Mesodermal cell (in vitro differentiated cells): Measurements from ENCODE around the gene EVC. TPM values are rescaled to one million over a fixed set of nuclear protein-coding genes. Genes with fewer than 3 reads are reported as not detected.

ENCODE experiments used
- H3K27ac ChIP-seq: 2 replicates; pipeline ENCODE4 v1.7.0; 2013; ENCODE audit warnings: mild to moderate bottlenecking, low read depth, low read length, moderate library complexity; ENCODE audit not compliant: severe bottlenecking
- H3K36me3 ChIP-seq: 2 replicates; pipeline ENCODE4 v1.7.1; 2013; ENCODE audit warnings: mild to moderate bottlenecking, low read length, moderate library complexity; ENCODE audit not compliant: control insufficient read depth, insufficient read depth
- H3K4me1 ChIP-seq: one replicate; pipeline ENCODE4 v1.7.1; 2013; ENCODE audit warnings: mild to moderate bottlenecking, low read length; ENCODE audit not compliant: insufficient read depth, control insufficient read depth, poor library complexity, severe bottlenecking
- H3K4me3 ChIP-seq: 2 replicates; pipeline ENCODE4 v1.7.0; 2013; ENCODE audit warnings: low read length, control low read depth, mild to moderate bottlenecking; ENCODE audit not compliant: insufficient read depth, poor library complexity, severe bottlenecking; ENCODE audit errors: extremely low read depth
- H3K9me3 ChIP-seq: 2 replicates; pipeline ENCODE4 v1.7.1; 2013; ENCODE audit warnings: mild to moderate bottlenecking, low read length, moderate library complexity; ENCODE audit not compliant: control insufficient read depth
- WGBS, 2 experiments: methylation state at CpG; one replicate each; pipeline ENCODE4 v1.1.5; 2013; ENCODE audit warnings: missing lambda C conversion rate in 2 of 2; ENCODE audit not compliant: insufficient coverage in 2 of 2; 5-methylcytosine and 5-hydroxymethylcytosine counted together
- polyA plus RNA-seq, 2 experiments: library from polyadenylated mRNA; stranded (reverse); fragments of 50-300 nt; gene quantifications; one replicate each; pipeline ENCODE4 v1.2.3, GENCODE V29; 2013

EVC gene
- polyA plus RNA-seq (2013, experiment 1 of 2) = 9.1 TPM
- polyA plus RNA-seq (2013, experiment 2 of 2) = 6.9 TPM

DNA sequence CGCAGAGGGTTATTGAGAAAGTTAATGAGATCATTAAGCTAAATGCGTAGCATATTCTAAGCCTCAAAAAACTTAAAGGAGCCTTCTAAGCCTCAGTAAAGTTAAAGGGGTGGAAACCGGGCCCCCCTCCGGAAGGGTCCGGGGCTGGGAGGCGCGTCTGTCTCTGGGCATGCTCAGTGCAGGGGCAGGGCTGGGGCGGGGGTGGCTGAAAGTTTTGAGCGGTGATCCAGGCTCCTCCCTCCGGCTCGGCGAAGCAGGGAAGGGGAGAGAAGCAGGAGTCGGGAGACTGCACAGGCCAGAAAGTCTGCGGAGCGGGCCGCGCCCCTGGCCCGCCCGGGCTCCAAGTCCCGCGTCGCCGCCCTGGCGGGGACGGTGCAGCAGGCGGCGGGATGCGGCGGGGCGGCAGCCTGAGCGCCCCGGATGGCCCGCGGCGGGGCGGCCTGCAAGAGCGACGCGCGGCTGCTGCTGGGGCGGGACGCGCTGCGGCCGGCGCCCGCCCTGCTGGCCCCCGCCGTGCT is at the start of gene EVC:
Gene EVC, plus strand, starts transcription at position 241 of the 518 bp plus-strand sequence. Its CDS starts 180 bp downstream, at position 421.
- WGBS, 2 experiments = 0 to 2% methylated on average over 18 to 38 of the region's 49 CpGs

DNA sequence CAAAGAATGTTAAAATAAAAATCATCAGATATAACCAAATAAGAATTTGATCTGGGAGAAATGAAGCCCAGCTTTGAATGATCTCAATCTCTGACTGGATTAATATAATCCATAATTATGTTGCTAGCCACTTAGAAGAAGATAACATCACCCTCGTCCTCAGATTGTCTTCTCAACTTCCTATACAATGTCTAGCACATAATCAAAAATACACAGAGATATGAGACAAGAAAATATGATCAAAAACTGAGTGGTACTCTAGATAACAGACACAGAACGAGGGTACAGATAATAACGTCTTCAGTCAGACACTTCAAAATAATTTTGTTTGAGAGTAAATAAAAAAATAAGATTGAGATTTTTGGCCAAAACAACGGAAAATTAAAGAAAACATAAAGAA is 49.8 kb upstream of the EVC start:
- H3K9me3 ChIP-seq = peaks cover 1% of the 10 kb centered on the region
- H3K36me3 ChIP-seq = peaks cover 8% of the 10 kb centered on the region
- no peak overlapping the region for H3K4me3 ChIP-seq
- no peaks in the 10 kb centered on the region for H3K4me1 ChIP-seq
- H3K27ac ChIP-seq = no peak overlapping the region
- no CpG with 5 or more reads among the region's 4 CpGs for WGBS, 2 experiments

More for the DNA sequence above, at the start of gene EVC:
- Histone ChIP-seq H3K9me3 (peaks cover 10% of the 10 kb centered on the region), H3K36me3 (no peaks in the 10 kb centered on the region), H3K4me1 (peaks cover 11% of the 10 kb centered on the region), H3K27ac (peak within 1 kb of the TSS; percentile 18), H3K4me3 (peak within 1 kb of the TSS; percentile 52)

DNA sequence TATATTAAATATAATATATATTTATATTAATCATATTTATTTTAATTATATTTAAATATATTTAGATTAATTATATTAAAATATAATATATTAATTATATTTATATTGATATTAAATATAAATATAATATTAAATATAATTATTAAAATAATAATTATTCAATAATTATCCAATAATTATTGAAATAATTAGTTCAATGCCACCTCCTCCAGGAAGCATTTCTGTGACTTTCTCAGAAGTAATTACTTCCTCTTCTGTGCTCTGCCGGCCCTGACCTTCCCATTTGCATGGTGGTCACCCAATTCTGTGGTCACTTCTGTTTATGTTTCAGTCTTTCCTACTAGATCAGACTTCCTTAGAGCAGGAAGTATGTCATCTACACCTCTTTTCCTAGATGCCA is 48.4 kb upstream of the EVC start:
- Histone ChIP-seq H3K9me3 (peaks cover 9% of the 10 kb centered on the region), H3K27ac (no peak overlapping the region), H3K4me1 (no peaks in the 10 kb centered on the region), H3K36me3 (peaks cover 8% of the 10 kb centered on the region), H3K4me3 (no peak overlapping the region)
- WGBS, 2 experiments = 83 to 86% methylated on average over 1 of the region's 1 CpG

DNA sequence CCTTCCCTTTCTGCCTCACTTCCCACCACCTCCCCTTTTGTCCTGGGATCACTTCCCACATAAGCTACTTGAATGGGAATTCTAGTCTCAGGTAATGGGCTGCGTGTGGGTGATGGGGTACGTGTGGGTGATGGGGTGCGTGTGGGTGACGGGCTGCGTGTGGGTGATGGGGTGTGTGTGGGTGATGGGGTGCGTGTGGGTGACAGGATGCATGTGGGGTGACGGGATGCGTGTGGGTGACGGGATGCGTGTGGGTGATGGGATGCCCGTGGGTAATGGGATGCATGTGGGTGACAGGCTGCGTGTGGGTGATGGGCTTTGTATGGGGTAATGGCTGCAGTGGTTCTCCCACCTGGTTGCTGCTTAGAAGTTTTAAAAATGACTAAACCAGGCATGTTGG is 46.2 kb upstream of the EVC start:
- no peaks in the 10 kb centered on the region for H3K4me1 ChIP-seq
- peaks cover 18% of the 10 kb centered on the region for H3K9me3 ChIP-seq
- H3K27ac ChIP-seq = no peak overlapping the region
- 94 to 100% methylated on average over 12 of the region's 12 CpGs for WGBS, 2 experiments
- no peak overlapping the region for H3K4me3 ChIP-seq
- peaks cover 8% of the 10 kb centered on the region for H3K36me3 ChIP-seq

DNA sequence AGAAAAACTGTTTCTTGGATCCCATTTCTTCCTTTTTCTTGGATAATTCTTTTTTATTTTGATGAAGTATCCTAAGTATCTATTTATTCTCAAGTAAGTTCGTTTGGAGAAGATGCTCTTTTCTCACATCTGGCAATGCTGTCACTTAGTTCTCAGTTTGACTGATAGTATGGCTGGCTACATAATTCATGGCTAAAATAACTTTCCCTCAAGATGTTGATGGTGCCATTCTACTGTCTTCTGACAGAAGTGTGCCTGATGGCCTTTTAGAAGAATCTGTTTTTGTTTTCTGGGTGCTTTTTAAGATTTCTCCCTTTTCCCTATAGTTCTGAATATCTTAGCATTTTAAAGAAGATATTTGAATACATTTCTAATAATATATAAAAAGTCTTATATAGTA is 44.3 kb upstream of the EVC start:
- Histone ChIP-seq H3K9me3 (peaks cover 18% of the 10 kb centered on the region), H3K27ac (no peak overlapping the region), H3K36me3 (peaks cover 4% of the 10 kb centered on the region), H3K4me3 (no peak overlapping the region), H3K4me1 (no peaks in the 10 kb centered on the region)
- no CpG with 5 or more reads among the region's 1 CpG for WGBS, 2 experiments

DNA sequence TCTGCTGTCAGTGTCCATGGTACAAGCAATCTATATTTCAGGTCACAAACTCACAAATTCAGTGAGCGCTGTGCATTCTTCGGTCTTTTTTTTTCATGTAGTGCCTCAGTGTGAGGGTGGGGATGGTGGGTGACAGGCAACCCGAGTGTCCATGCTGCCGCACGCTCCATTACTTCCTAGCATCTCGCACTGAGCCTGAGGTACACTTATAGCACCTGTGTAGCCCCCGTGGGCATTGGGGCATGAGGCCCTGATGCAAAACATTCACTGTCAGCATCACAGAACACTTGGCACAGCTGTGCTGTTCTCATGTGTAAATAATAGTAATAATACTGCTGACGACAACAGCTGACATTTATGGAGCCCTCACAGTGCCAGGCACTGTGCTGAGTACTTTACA is 34.2 kb upstream of the EVC start:
- no peaks in the 10 kb centered on the region for H3K9me3 ChIP-seq
- no peak overlapping the region for H3K27ac ChIP-seq
- no peaks in the 10 kb centered on the region for H3K4me1 ChIP-seq
- no peak overlapping the region for H3K4me3 ChIP-seq
- peaks cover 31% of the 10 kb centered on the region for H3K36me3 ChIP-seq
- 94 to 97% methylated on average over 5 to 6 of the region's 8 CpGs for WGBS, 2 experiments

DNA sequence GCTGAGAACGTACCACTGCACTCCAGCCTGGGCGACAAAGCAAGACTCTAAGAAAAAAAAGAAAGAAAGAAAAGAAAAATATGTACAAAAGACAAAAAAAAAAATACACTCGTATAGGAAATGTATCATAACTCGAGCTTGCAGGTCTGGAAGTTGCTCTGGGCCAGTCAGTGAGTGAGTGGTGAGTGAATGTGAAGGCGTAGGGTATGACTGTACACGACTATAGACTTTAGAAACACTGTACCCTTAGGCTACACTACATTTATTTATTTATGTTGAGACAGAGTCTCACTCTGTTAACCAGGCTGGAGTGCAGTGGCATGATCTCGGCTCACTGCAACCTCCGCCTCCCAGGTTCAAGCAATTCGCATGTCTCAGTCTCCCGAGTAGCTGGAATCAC is 32.0 kb upstream of the EVC start:
- Histone ChIP-seq H3K4me1 (peaks cover 3% of the 10 kb centered on the region), H3K27ac (no peak overlapping the region), H3K9me3 (no peaks in the 10 kb centered on the region), H3K4me3 (no peak overlapping the region), H3K36me3 (peaks cover 35% of the 10 kb centered on the region)
- 89 to 93% methylated on average over 4 of the region's 10 CpGs for WGBS, 2 experiments

DNA sequence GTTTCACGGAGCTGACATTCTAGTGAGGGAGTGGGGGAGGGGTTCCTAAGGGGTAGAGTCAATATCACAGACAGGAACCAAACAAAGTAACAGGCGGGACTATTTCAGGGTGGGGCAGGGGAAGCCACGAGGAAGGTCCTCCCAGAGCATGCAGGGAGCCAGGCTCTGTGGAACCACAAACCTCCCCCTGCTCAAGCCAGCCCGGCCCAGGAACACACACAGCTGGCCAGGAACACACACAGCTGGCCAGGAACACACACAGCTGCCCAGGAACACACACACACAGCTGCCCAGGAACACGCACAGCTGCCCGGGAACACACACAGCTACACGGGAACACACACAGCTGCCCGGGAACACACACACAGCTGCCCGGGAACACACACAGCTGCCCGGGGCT is 27.4 kb upstream of the EVC start:
- Histone ChIP-seq H3K36me3 (peaks cover 50% of the 10 kb centered on the region), H3K4me3 (no peak overlapping the region), H3K27ac (no peak overlapping the region), H3K9me3 (no peaks in the 10 kb centered on the region), H3K4me1 (peaks cover 3% of the 10 kb centered on the region)
- WGBS, 2 experiments = 73 to 80% methylated on average over 9 to 10 of the region's 10 CpGs

DNA sequence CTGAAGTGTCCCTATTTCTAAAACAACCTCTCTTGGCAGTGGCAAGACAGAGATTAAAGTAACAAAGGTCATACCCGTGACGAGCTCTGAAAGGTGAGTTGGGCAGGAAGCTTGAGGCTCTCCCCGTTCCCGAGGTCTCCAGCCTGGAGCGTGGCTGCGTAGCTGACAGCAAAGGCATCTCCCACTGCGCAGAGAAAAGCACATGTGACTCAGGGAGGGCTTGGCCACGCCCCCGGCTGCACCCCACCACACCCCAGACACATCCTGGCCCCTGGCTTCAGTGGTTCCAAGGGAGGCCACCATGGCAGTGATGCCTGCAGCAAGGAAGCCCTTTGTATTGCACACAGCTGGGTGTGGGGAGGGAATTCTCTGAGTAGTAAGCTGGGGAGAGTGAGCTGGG is 25.7 kb upstream of the EVC start:
- Histone ChIP-seq H3K36me3 (peaks cover 58% of the 10 kb centered on the region), H3K27ac (no peak overlapping the region), H3K4me3 (no peak overlapping the region), H3K4me1 (peaks cover 3% of the 10 kb centered on the region), H3K9me3 (no peaks in the 10 kb centered on the region)
- 93 to 96% methylated on average over 7 of the region's 9 CpGs for WGBS, 2 experiments

DNA sequence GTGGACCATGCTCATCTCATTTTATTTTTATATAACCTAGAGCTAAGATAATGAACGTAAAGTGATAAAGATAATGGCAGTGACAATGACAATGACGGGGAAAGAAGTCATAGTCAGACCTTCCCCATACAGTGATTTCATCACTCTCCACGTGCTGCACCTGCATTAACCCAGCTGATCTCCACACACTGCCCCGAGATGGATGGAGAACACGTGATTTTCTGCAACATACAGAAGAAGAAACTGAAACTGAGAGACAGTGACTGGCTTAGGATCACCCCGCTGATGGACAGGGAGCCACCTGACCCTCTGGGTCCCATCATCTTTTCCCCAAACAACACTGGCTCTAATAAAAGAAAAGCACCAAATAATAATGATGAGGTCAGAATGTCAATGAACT is 24.7 kb upstream of the EVC start:
- H3K9me3 ChIP-seq = no peaks in the 10 kb centered on the region
- no peak overlapping the region for H3K4me3 ChIP-seq
- WGBS, 2 experiments = 89 to 100% methylated on average over 2 to 4 of the region's 6 CpGs
- H3K36me3 ChIP-seq = peaks cover 51% of the 10 kb centered on the region
- peaks cover 3% of the 10 kb centered on the region for H3K4me1 ChIP-seq
- no peak overlapping the region for H3K27ac ChIP-seq

DNA sequence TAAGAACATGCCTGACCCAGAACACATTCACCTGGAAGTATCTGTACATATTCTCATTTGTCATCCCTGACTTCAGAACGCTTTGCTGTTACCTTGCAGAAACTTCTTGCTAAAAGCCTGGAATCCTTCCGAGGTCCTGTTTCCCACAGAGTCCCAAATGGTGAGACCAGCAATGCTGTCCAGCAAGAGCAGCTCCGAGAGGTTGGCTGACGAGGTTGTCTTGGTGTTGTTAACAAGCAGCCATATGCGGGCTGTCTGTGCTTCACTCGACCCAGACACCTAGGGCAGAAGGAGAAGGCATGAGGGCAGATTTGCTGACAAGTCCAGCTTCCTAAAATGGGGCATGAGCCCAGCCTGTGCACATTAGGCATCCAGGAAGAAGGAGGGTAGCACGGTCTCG is 21.9 kb upstream of the EVC start:
- Histone ChIP-seq H3K36me3 (peaks cover 62% of the 10 kb centered on the region), H3K27ac (no peak overlapping the region), H3K4me3 (no peak overlapping the region), H3K9me3 (no peaks in the 10 kb centered on the region), H3K4me1 (no peaks in the 10 kb centered on the region)
- WGBS, 2 experiments = 91 to 92% methylated on average over 6 to 8 of the region's 8 CpGs
